MG63 (cell line): Measurements from ENCODE around the gene TMEM198. TPM values are rescaled to one million over a fixed set of nuclear protein-coding genes. Genes with fewer than 3 reads are reported as not detected.

Experiments used
- DNase-seq: peaks from one replicate; pipeline ENCODE4 v3.0.0-alpha.2; 2020
- H3K27me3 ChIP-seq: fragments of 250-450 bp; sonication (Bioruptor Pico); 2 replicates; pipeline ENCODE4 v1.5.1; 2020; ENCODE audit warnings: mild to moderate bottlenecking, moderate library complexity
- H3K36me3 ChIP-seq: fragments of 250-450 bp; sonication (Bioruptor Pico); 2 replicates; pipeline ENCODE4 v1.5.1; 2020; ENCODE audit warnings: mild to moderate bottlenecking, moderate library complexity
- H3K4me3 ChIP-seq: fragments of 250-450 bp; sonication (Bioruptor Pico); 2 replicates; pipeline ENCODE4 v1.5.1; 2020; ENCODE audit warnings: mild to moderate bottlenecking, moderate library complexity
- H3K9me3 ChIP-seq: fragments of 250-450 bp; sonication (Bioruptor Pico); 2 replicates; pipeline ENCODE4 v1.5.1; 2020; ENCODE audit warnings: mild to moderate bottlenecking, moderate library complexity
- total RNA-seq: library from RNA; depleted of rRNA; stranded (reverse); fragments of >200 nt; shearing (Covaris generic); gene quantifications from 2 replicates; pipeline ENCODE4 v1.2.3, GENCODE V29; 2014; ENCODE audit warnings: low replicate concordance

TMEM198 gene
- total RNA-seq, 1 experiment from 2014 or later: 5.1 TPM

DNA sequence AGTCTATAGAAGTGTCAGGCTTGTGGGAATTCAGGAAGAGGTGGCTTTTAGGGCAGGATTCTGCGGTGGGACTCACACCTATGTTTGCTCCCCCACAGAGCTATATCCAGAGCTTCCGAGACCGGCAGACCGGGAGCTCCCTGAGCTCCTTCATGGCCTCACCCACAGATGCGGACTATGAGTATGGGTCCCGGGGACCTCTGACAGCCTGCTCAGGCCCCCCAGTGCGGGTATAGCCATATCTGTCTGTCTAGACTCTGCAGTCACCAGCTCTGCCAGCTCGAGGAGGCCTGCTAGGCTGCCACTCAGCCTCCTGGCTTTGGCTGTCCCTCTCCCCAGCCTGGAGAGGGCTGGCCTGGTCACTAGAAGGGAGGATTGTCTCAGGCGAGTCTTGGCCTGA lies 5.8 kb downstream of the TMEM198 start:
- DNase-seq: no peak
- no peak overlapping the region for H3K4me3 ChIP-seq
- H3K36me3 ChIP-seq: no peaks in the 10 kb centered on the region
- no peaks in the 10 kb centered on the region for H3K27me3 ChIP-seq
- H3K9me3 ChIP-seq: no peaks in the 10 kb centered on the region

DNA sequence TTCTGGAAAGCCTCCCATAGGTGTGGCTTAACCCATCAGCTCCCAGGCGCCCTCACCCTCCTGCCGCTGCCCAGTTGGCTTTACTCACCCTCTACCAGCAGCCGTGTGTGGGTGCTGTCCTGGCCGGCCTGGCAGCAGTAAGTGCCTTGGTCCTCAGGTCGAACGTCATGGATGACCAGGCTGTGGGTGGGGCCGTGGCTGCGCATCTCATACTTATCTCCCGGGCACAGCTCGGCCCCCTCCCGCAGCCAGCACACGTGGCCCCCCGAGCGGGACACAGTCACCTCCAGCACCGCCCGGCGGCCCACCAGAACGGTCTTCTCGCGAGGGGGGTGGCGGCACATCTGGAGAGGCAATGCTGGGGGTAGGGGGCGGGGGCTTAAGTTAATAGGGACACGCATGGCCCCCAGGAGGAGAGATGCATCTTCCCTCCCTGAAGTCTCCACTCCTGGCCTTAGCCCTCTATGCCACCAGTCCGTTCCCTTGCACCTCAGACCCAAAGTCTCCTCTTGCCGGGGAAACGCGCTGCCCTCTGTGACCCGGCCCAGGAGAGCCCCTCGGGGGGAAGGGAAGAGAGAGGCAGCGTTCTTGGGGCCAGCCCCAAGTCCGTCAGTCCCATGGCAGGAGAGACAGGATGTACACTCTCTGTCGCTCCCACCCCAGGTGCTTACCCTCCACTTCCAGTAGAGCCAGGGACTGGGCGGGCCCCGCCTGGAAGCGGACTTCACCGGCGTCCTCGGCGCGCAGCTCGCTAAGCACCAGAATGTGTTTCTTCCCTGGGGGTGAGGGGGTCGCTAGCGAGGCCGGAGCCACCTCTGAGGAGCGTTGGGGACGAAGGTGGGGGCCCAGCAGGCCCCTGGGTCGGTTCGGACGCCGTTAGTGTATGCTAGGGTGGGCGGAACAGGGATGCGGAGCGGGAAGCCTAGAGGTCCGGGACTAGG lies 7.9 kb downstream of the TMEM198 start:
- Histone ChIP-seq H3K4me3 (peak overlapping the region; percentile 61), H3K9me3 (no peaks in the 10 kb centered on the region), H3K27me3 (no peaks in the 10 kb centered on the region), H3K36me3 (no peaks in the 10 kb centered on the region)
- DNase-seq: peak; percentile 23

DNA sequence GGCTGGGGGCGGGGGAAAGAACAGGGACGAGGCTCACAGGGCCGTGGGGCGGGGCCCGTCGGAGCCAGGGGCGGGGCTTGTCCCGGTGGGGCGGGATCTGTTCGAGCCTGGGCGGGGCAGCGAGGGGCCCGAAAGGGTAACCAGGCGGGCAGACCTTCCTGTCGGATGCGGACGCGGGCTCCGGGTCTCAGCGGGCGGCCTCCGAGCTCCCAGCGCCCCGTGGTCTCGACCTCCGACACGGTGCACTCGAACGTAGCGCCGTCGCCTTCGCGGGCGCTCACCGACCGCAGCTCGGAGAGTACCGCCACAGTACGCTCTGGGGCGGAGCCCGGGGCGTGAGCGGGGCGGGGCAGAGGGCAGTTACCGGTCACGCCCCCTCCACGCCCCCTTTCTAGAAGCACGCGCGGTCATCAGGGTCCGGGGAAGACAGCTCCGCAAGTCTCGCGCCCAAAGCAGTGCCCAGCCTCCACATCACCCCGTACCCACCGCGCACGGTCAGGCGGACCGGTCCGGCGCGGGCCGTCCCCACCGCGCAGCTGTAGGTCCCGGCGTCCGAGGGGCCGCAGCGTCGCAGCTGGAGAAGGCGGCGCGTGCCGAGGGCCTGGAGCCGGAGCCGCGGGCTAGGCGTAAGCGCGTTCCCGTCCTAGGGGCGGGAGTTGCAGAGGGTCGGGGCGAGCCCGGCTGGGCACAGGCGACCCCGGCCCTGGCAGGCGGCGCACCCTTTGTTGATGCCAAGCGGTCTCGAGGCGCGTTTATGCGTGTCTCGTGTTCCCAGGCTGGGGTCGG lies 8.7 kb downstream of the TMEM198 start:
- DNase-seq: peak; percentile 79

DNA sequence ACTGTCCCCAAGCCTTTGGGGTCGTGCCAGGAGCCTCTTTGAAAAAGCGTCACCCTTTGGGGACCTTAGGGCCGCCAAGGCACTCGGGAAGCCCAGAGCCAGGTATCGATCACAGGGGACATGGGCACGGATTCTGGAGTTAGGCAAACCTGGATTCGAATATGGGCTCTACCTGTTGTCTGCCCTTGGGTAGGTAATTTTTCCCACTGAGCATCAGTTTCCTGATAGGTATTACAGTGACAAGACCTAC lies 9.3 kb downstream of the TMEM198 start:
- no peaks in the 10 kb centered on the region for H3K36me3 ChIP-seq
- H3K4me3 ChIP-seq: peak overlapping the region; percentile 61
- no peaks in the 10 kb centered on the region for H3K9me3 ChIP-seq
- DNase-seq: no peak
- H3K27me3 ChIP-seq: no peaks in the 10 kb centered on the region

More for the DNA sequence above, 8.7 kb downstream of the TMEM198 start:
- Histone ChIP-seq H3K27me3 (no peaks in the 10 kb centered on the region), H3K9me3 (no peaks in the 10 kb centered on the region), H3K36me3 (no peaks in the 10 kb centered on the region), H3K4me3 (peak overlapping the region; percentile 61)

DNA sequence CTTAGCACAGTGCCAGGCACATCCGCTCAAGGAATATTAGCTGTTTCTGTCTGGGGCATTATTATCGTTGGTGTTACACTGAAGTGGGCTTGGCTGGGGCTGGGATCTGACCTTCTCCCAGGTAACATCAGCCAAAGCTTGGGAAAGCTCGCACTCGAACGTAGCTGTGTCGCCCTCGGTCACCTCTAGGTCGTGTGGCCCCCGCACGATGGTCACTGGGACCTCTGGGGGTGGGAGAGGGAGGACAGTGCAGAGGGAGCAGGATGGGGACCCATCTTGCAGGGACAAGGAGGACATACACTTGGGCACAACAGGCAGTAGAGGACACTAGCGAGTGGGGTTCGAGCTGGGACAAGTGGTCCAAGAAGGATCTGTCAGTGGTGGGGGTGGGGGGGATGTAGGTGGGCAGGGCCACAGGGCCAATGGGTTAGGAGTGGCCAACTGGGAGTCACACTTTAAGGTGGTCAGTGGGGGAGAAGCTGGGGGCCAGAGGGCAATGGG lies 9.7 kb downstream of the TMEM198 start:
- Histone ChIP-seq H3K4me3 (no peak overlapping the region), H3K27me3 (no peaks in the 10 kb centered on the region), H3K9me3 (no peaks in the 10 kb centered on the region), H3K36me3 (no peaks in the 10 kb centered on the region)
- no peak for DNase-seq

DNA sequence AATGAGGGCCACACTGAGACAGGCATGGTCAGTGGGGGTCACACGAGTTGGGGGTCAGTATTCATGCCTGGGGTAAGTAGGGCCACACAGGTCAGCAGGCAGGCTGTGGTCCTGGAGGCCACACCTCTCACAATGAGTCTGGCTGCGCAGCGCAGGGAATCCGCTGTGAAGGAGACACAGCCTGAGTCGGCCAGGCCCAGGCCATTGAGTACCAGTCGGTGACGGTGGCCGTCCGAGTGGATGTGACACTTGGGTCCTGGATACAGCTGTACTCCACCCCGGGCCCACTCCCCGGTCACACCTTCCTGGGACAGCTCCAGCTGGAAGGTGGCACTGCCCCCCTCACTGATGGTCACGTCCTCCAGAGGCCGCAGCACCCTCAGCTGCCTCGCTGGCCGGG lies 10.5 kb downstream of the TMEM198 start:
- Histone ChIP-seq H3K9me3 (no peaks in the 10 kb centered on the region), H3K4me3 (no peak overlapping the region), H3K27me3 (no peaks in the 10 kb centered on the region), H3K36me3 (no peaks in the 10 kb centered on the region)
- no peak for DNase-seq

DNA sequence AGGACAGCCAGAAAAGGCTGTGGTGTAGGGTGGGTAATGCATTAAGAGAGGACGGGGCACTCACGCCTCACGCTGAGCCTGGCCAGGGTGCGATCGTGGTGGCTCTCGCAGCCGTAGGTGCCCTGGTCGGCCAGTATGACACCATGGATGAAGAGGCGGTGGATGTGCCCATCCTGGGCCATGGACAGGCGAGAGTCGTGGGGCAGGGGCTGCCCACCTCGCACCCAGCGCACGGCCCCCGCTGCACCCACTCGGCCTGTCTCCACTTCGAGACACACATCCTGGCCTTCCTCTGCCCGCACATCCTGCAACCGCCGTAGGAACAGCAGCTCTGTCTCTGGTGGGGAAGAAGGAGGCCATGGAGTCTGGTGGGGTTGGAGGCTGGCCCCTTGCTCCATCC lies 12.1 kb downstream of the TMEM198 start:
- Histone ChIP-seq H3K4me3 (no peak overlapping the region), H3K27me3 (no peaks in the 10 kb centered on the region), H3K36me3 (no peaks in the 10 kb centered on the region), H3K9me3 (no peaks in the 10 kb centered on the region)
- no peak for DNase-seq

DNA sequence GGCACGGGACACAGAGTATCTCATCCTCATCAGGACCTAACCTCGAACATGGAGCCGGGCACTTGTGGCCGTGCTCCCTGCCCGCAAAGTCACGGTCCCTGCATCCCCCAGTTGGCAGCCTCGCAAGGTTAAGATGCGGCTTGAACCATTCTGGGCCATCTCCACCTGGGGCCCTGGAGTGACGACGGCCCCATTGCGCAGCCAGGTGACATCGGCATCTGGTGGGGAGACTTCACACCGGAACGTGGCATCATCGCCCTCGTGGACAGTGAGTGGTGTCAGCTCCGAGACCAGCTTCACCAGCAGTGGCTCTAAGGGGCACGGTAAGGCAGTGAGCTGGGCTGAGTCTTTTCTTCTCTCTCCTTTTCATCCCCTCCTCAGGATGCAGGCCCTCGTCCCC lies 12.6 kb downstream of the TMEM198 start:
- no peak for DNase-seq
- no peak overlapping the region for H3K4me3 ChIP-seq
- no peaks in the 10 kb centered on the region for H3K9me3 ChIP-seq
- H3K27me3 ChIP-seq: no peaks in the 10 kb centered on the region
- H3K36me3 ChIP-seq: no peaks in the 10 kb centered on the region

DNA sequence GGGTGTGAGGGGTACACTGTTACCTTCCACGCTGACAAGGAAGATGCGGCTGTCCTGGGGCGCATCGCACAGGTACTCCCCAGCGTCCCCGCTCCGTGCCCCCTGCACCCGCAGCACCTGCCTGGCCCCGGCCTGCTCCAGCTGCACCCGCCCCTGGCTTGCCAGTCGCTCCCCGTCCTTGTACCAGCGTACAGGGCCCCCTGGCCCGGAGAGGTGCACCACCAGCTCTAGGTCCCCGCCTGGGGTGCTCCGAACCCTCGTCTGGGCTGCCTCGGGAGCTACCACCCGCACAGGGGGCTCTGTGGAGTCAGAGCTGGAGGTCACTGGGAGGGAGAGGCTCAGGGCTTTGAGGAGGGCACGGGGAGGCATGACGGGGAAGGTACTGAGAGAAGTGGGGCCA lies 13.5 kb downstream of the TMEM198 start:
- Histone ChIP-seq H3K4me3 (no peak overlapping the region), H3K27me3 (no peaks in the 10 kb centered on the region), H3K9me3 (no peaks in the 10 kb centered on the region), H3K36me3 (no peaks in the 10 kb centered on the region)
- DNase-seq: no peak

DNA sequence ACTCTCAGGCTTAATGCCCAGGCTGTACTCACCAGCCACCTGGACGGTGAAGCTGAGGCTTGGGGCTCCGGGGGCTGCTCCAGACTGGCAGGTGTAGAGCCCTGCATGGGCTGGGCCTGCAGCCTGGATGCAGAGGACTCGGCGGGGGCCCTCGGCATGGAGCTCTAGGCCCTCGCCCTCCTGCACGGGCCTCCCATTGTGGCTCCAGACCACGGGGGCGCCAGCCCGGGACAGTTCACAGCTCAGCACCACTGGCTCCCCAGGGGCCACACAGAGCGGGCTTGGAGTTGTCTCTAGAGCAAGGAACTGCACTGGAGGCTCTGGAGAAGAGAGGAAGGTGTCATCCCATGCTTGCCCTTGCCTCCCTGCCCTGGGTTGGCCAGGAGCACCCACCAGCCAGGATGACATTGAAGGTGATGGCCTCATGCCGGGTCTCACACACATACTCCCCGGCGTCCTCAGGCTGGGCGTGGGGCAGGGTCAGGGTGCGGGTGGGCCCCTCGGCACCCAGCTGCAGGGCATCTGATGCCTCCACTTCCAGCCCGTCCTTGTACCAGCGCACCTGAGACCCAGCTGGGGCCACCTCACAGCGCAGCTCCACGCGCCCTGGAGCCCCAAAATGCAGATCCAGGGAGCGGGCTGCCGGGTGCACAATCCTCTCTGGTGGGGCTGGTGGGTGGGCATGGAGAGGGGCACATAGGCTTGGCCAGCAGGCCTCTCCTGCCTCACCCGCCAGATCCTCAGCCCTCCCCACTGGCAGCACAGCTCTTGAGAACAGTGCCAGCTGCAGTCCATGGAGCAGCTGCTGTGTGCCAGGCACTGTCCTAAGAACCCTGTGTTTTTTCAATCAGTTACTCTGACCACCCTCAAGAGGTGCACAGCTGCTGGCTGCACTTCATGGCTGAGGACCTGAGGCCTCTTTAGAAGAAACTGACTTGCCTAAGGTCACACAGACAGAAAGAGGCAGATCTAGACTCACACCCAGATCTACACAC lies 14.3 kb downstream of the TMEM198 start:
- H3K36me3 ChIP-seq: no peaks in the 10 kb centered on the region
- DNase-seq: no peak
- no peaks in the 10 kb centered on the region for H3K27me3 ChIP-seq

DNA sequence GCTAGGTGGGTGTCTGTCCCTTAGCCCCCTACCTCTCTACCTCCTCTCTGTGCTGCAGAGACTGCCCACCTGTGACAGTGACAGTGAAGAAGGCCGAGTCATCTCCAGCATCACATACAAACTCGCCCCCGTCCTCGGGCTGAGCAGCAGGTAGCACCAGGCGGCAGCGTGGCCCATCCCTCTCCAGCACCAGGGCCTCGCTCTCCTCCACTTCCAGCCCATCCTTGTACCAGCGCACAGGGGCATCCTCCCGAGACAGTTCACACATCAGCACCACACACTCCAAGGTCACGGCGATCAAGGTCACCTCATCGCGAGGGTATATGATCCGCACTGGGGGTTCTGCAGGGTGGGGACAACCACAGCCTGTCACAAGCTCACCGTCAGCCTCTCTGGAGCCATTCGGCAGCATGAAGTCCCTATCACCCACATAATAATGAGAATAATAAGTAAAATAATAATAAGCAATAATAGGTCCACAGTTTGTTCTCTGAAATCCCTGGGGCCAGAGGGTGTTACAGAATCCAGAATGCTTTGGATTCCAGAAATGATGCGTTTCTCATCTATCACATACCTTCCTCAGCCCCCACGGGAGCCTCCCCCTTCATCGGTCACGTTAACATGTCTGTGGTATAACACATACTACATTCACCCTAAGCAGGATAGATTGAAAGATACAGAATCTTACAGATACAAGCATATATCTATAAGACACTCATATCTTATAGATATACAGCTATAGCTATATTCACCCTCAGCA lies 15.5 kb downstream of the TMEM198 start:
- H3K4me3 ChIP-seq: no peak overlapping the region
- no peaks in the 10 kb centered on the region for H3K27me3 ChIP-seq
- no peaks in the 10 kb centered on the region for H3K36me3 ChIP-seq
- no peak for DNase-seq
- H3K9me3 ChIP-seq: no peaks in the 10 kb centered on the region

More for the DNA sequence above, 14.3 kb downstream of the TMEM198 start:
- H3K4me3 ChIP-seq: no peak overlapping the region
- H3K9me3 ChIP-seq: no peaks in the 10 kb centered on the region

DNA sequence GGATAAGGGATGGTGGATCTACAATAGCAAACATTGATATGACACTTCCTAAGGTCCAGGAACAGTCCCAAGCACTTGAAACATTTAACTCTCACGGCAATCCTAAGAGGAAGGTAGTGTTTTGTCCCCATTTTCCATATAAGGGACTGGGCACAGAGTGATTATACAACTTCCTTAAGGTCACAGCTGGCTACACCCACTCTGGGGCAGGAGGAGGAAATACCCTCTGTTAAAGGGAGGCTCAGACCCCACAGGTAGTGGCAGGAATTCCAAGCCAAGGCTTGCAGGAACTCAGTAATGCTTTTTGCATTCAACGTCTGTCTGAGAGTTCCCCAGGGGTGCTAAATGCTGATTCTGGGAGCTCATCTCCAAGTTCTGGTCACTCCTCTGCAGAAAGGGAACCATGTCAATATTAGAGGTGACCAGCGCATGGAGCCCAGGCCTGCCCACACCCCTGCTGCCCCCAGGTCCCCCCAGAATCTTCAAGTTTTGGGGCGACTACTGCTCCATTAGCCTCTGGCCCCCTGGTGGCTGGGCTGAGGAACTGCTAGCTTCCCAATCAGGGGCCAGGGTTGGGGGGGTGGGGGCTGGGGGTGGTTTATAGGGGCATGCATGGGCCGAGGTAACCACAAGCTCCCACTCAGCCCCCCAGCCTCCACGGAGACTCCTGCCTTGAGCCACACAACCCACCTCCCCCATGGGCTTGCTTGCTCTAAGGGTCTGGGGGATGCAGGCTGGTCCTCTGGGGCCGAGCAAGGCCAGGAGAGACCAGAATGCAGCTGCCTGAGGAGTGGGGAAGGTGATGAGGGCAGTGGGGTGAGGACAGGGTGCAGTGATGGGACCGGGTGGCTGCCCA lies 16.4 kb downstream of the TMEM198 start:
- no peaks in the 10 kb centered on the region for H3K9me3 ChIP-seq
- H3K4me3 ChIP-seq: no peak overlapping the region
- H3K36me3 ChIP-seq: no peaks in the 10 kb centered on the region
- no peaks in the 10 kb centered on the region for H3K27me3 ChIP-seq
- DNase-seq: no peak

DNA sequence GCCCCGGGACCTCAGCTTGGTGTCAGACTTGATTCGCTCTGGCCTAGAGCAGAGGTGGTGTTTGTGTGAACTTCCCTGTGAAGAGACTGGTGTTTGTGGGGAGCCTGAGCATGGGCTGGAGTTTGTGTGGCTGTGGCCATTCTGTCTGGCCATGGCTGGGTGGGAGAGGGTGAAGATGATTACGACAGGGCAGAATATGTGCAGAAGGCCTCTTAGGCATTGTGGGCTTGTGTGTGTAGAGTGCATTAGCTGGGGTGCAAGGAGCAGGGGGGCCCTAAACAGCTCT lies 17.0 kb downstream of the TMEM198 start:
- DNase-seq: no peak
- Histone ChIP-seq H3K36me3 (no peaks in the 10 kb centered on the region), H3K9me3 (no peaks in the 10 kb centered on the region)

DNA sequence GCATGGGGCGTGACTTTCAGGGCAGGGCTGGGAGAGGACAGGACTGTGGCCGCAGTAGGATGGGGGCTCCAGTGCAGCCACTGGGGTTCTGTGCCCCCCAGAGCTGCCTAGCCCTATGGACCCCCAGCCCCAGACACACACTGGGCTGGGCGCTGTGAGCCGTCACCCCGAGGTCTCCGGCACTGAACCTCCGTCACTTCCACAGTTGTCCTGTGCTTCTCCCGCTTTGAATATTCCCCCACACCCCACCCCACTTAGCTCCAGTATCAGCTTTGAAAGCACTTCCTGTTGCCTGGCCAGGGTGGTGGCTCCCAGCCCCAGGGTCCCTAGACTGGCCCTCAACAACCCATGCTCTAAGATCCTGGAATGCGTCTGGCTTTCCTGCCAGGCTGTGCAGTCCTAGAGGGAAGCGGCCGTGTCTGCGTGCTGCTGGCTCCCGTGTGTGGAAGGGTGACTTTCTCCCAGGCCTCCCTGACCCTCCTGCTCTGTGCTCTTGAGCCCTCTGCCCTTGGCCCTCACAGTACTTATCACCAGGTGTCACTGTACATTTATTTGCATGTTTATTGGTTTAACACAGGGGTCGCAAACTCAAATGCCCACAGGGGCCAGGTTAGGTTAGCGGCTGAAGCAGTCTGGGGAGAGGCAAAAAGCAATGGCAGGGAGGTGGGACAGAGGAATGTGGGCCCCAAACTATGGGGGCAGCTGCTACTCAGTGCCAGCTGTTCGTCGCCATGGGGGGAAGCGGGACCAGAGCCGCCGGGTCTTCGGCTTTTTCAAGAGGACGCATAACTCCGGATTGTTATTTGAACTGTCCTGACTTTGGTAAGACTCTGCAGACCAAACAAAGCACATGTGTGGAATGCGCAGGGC lies 17.6 kb downstream of the TMEM198 start:
- Histone ChIP-seq H3K9me3 (no peaks in the 10 kb centered on the region), H3K27me3 (no peaks in the 10 kb centered on the region), H3K36me3 (no peaks in the 10 kb centered on the region; the same call in 1 of the 2 replicates), H3K4me3 (no peak overlapping the region)
- no peak for DNase-seq

More for the DNA sequence above, 17.0 kb downstream of the TMEM198 start:
- Histone ChIP-seq H3K4me3 (no peak overlapping the region), H3K27me3 (no peaks in the 10 kb centered on the region)
